Erythroblast (primary cell): ENCODE results near the gene SHLD1.

ENCODE experiments used
- GATA1 ChIP-seq: IDR thresholded peaks from 2 replicates; pipeline ENCODE4 v1.6.1; 2011; ENCODE audit warnings: low read depth, mild to moderate bottlenecking, control low read depth, low read length, moderate library complexity
- POLR2A ChIP-seq: IDR thresholded peaks from 2 replicates; pipeline ENCODE4 v1.6.1; 2011; ENCODE audit warnings: mild to moderate bottlenecking, low read length

DNA sequence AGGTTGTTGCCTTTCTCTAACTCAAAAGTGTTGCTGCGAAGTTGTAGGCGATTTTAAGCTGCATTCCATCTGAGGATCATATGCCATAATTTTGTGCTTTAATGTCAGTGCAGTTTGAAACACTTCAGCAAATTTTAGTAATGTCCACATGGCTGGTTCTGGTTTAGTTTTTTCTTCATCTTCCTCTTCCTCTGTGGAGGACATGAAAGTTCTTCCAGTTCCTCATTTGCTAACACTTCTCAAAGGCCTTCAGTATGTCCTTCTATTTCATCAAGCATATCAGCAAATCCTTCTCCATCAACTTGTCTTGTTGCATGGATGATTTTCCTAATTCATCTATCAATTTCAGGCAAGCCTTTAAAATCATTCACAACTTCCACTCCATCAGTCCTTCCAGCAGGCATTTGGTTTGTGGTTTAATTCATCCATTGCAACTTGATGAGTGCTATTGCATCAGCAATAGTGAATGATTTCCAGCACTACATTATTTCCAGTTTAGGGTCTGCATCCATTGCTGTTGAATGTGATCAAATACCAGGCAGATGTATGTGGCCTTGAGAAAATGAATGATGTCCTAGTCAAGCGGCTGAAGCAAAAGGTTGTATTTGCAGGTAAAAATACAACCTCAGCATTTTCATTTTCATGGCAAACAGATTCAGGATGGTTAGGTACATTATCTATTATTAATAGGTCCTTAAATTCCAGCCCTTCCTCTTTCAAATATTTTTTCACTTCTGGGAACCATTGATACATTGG, 20.2 kb downstream of the SHLD1 start:
- TF ChIP-seq POLR2A (no peak), GATA1 (no peak)
